ENCODE measurements around the gene BANK1. TPM values are rescaled to one million over a fixed set of nuclear protein-coding genes. Genes with fewer than 3 reads are reported as not detected.

Gene BANK1
- total RNA-seq, 1 experiment from 2014 or later = 3.3 TPM

GRCh38 chr4:101942891-101943290, 152.4 kb downstream of the BANK1 start:
- H3K4me1 ChIP-seq (ENCODE audit: control insufficient read depth, insufficient read depth, low read length) = no peaks in the 10 kb centered on the region
- H3K9me3 ChIP-seq (ENCODE audit: control insufficient read depth, insufficient read depth, low read depth, low read length) = no peaks in the 10 kb centered on the region
- CTCF ChIA-PET = no interaction called here
- in situ Hi-C loops (cut with HindIII; ENCODE audit: low pct_unique_long_range_greater_than_20kb, low sequenced_read_pairs) = no loop called here
- BruUV-seq (replicated peaks) = no TSS peak
- no peak for TF ChIP-seq CTCF (IDR thresholded peaks at IDR 0.05)
- TF ChIP-seq TCF7L2 (IDR thresholded peaks at IDR 0.05; ENCODE audit: low read depth, low read length) = no peak
- TF ChIP-seq POLR2AphosphoS5 (IDR thresholded peaks at IDR 0.05; ENCODE audit: low read depth, low read length) = no peak
- TF ChIP-seq SIN3A (IDR thresholded peaks at IDR 0.05; ENCODE audit: borderline replicate concordance, insufficient read depth, low read depth, low read length) = no peak
- no peak for TF ChIP-seq REST (IDR thresholded peaks at IDR 0.05; ENCODE audit: insufficient read depth in 1 of 2, low read depth in 2 of 2, low read length in 1 of 2)
- DNase-seq (ENCODE audit: low read depth, low spot score) (no peak), ATAC-seq (no peak)
- no peaks in the 10 kb centered on the region for H3K27me3 ChIP-seq (ENCODE audit: control insufficient read depth, insufficient read depth, low read length)
- no peak overlapping the region for H3K4me3 ChIP-seq (ENCODE audit: low read depth in 2 of 2, low read length in 2 of 2)
- intact Hi-C loops (cut with micrococcal nuclease; ENCODE audit: unreplicated experiment) = no loop called here
- no peaks in the 10 kb centered on the region for H3K36me3 ChIP-seq (ENCODE audit: control insufficient read depth, insufficient read depth, low read length)
- H3K27ac ChIP-seq (ENCODE audit: low read length) = no peak overlapping the region
- POLR2A ChIA-PET = no interaction called here

GRCh38 chr4:101944649-101945048, 154.1 kb downstream of the BANK1 start:
- Histone ChIP-seq H3K36me3 (ENCODE audit: control insufficient read depth, insufficient read depth, low read length) (no peaks in the 10 kb centered on the region), H3K4me1 (ENCODE audit: control insufficient read depth, insufficient read depth, low read length) (no peaks in the 10 kb centered on the region), H3K4me3 (ENCODE audit: low read depth in 2 of 2, low read length in 2 of 2) (no peak overlapping the region), H3K27ac (ENCODE audit: low read length) (no peak overlapping the region), H3K9me3 (ENCODE audit: control insufficient read depth, insufficient read depth, low read depth, low read length) (no peaks in the 10 kb centered on the region), H3K27me3 (ENCODE audit: control insufficient read depth, insufficient read depth, low read length) (no peaks in the 10 kb centered on the region)
- intact Hi-C loops (cut with micrococcal nuclease; ENCODE audit: unreplicated experiment) (no loop called here), in situ Hi-C loops (cut with HindIII; ENCODE audit: low pct_unique_long_range_greater_than_20kb, low sequenced_read_pairs) (no loop called here)
- no peak for DNase-seq (ENCODE audit: low read depth, low spot score)
- ATAC-seq = no peak
- no peak for TF ChIP-seq CTCF (IDR thresholded peaks at IDR 0.05)
- TF ChIP-seq SIN3A (IDR thresholded peaks at IDR 0.05; ENCODE audit: borderline replicate concordance, insufficient read depth, low read depth, low read length) = no peak
- no peak for TF ChIP-seq REST (IDR thresholded peaks at IDR 0.05; ENCODE audit: insufficient read depth in 1 of 2, low read depth in 2 of 2, low read length in 1 of 2)
- TF ChIP-seq TCF7L2 (IDR thresholded peaks at IDR 0.05; ENCODE audit: low read depth, low read length) = no peak
- no peak for TF ChIP-seq POLR2AphosphoS5 (IDR thresholded peaks at IDR 0.05; ENCODE audit: low read depth, low read length)
- POLR2A ChIA-PET = no interaction called here
- CTCF ChIA-PET = no interaction called here
- no TSS peak for BruUV-seq (replicated peaks)

Measured in Panc1 (cell line).